Measurements from ENCODE around the gene GNS. TPM values are rescaled to one million over a fixed set of nuclear protein-coding genes. Genes with fewer than 3 reads are reported as not detected.
"Not testable (repeated sequence)": the region's sequence is repeated elsewhere in the genome, so short reads cannot be mapped to it uniquely, and the experiment has no call there.

The GNS gene
- total and polyA plus RNA-seq, 5 experiments from 2014 or later = 30.1 to 39.8 (median 36.3) TPM

- Mint-ChIP-seq H3K4me1 (no peaks in the 10 kb centered on the region), H3K9me3 (no peaks in the 10 kb centered on the region), H3K27ac (no peak overlapping the region), H3K27me3 (peaks cover 0 to 4% (median 0%) of the 10 kb centered on the region in 5 donors), H3K36me3 (no peaks in the 10 kb centered on the region), H3K4me3 (no peak overlapping the region)
- ATAC-seq = no peak
- POLR2A ChIA-PET = no interaction called here
- no peak for DNase-seq
Measured at GRCh38 chr12:64792128-64792527, 32.9 kb upstream of the GNS start.

GRCh38 chr12:64791036-64791435, 31.8 kb upstream of the GNS start:
- no peaks in the 10 kb centered on the region for H3K4me1 Mint-ChIP-seq
- peaks cover 0 to 3% (median 0%) of the 10 kb centered on the region in 5 donors for H3K27me3 Mint-ChIP-seq
- DNase-seq (no peak), ATAC-seq (no peak)
- POLR2A ChIA-PET = no interaction called here
- no peaks in the 10 kb centered on the region for H3K36me3 Mint-ChIP-seq
- no peak overlapping the region for H3K4me3 Mint-ChIP-seq
- no peak overlapping the region for H3K27ac Mint-ChIP-seq
- no peaks in the 10 kb centered on the region for H3K9me3 Mint-ChIP-seq

DNA sequence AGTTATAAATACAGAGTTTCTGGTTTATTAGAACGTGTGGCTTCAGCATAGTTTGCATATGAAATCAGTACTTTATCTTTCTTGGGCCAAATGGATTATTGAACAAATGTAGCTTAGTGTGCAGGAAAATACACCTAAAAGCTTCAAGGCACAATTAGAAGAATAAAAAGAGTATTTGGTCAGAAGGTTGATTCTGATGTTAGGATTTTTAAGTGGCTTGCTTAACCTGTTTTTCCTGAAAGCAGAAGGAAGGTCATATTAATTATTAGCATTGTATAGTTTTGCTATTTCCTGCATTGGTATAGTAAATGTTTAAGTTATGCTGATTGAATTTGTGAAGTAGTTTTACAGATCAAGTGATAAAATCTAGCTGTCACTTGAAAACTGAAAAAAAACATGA, 31.0 kb upstream of the GNS start:
- Mint-ChIP-seq H3K9me3 (no peaks in the 10 kb centered on the region), H3K36me3 (no peaks in the 10 kb centered on the region), H3K27ac (no peak overlapping the region), H3K4me3 (no peak overlapping the region), H3K4me1 (no peaks in the 10 kb centered on the region), H3K27me3 (peaks cover 0 to 7% (median 6%) of the 10 kb centered on the region in 5 donors)
- ATAC-seq (no peak), DNase-seq (no peak)
- POLR2A ChIA-PET = no interaction called here

DNA sequence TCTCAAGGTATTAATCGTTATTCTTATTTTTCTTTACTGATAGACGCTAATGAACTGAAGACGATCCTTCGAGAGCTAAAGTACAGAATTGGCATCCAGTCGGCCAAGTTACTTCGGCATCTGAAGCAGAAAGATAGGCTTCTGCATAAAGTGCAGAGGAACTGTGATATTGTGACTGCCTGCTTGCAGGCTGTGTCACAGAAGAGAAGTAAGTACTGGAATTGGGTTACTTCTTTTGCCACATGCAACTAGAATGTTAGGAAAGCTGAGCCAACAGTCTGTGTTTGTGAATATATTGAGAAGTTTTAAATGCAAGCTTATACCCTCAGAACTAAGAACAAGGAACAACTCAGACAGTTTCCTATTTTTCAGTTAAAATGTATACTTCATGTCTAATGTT, 26.6 kb upstream of the GNS start:
- POLR2A ChIA-PET = no interaction called here
- no peaks in the 10 kb centered on the region for H3K9me3 Mint-ChIP-seq
- ATAC-seq = no peak

DNA sequence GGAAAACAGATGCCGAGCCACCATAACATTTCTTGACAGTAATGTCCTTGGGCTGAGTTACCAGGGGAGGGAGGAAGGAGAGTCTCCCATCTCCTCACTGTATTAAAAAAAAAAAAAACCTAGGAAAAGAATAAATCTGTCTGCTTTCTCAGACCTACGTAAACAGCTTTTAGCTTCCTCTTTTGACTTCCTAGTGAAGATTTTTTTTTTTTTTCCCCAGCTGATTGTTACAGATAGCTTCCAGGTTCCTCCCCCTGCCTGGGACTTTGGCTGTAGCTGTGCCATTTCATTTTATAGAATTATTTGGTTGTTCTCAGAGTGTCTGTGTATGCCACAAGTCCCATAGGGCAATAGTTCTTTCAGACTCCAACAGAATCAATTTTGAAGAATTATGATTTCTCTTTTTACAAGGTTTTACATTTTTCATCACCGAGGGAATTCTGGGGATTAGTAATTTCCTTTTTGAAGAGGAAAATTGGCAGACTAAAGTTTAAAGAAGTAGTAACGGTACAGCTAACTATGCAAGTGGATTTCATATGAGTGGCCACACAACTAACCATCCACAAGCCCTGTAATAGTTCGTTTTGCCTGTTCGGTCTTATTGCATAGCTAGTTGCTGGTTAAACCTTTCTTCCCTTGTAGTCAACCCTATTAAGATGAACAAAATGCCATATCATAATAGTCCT, 23.1 kb upstream of the GNS start:
- H3K9me3 Mint-ChIP-seq = peaks cover 0 to 16% (median 8%) of the 10 kb centered on the region in 9 donors
- H3K27me3 Mint-ChIP-seq = peaks cover 40 to 66% (median 56%) of the 10 kb centered on the region in 5 donors
- H3K36me3 Mint-ChIP-seq = peaks cover 0 to 10% (median 3%) of the 10 kb centered on the region in 3 donors
- peaks cover 10 to 20% (median 18%) of the 10 kb centered on the region in 4 donors for H3K4me1 Mint-ChIP-seq
- POLR2A ChIA-PET = interaction anchor here (0.6 to 2.2 kb wide), 2 partner anchors 22 to 61 kb away, joined by 3 to 9 read pairs; partner anchors contain the start of gene GNS
- ATAC-seq (no peak), DNase-seq (no peak)
- peak overlapping the region; percentile 76 to 91 (median 82) for H3K4me3 Mint-ChIP-seq
- H3K27ac Mint-ChIP-seq = peak overlapping the region in 1 of 10 donors; percentile 27

More for the DNA sequence above, 26.6 kb upstream of the GNS start:
- no peak for DNase-seq
- peaks cover 0 to 5% (median 0%) of the 10 kb centered on the region in 3 donors for H3K36me3 Mint-ChIP-seq
- no peak overlapping the region for H3K27ac Mint-ChIP-seq
- peaks cover 23 to 39% (median 34%) of the 10 kb centered on the region in 5 donors for H3K27me3 Mint-ChIP-seq
- H3K4me1 Mint-ChIP-seq = peaks cover 8 to 14% (median 14%) of the 10 kb centered on the region in 4 donors
- H3K4me3 Mint-ChIP-seq = no peak overlapping the region

- Mint-ChIP-seq H3K9me3 (peaks cover 0 to 24% (median 16%) of the 10 kb centered on the region in 9 donors), H3K36me3 (peaks cover 4 to 10% (median 9%) of the 10 kb centered on the region in 3 donors), H3K27ac (peak overlapping the region in 3 of 10 donors; percentile 27 to 80 (median 44)), H3K27me3 (peaks cover 46 to 74% (median 60%) of the 10 kb centered on the region in 5 donors), H3K4me1 (peaks cover 10 to 20% (median 18%) of the 10 kb centered on the region in 4 donors), H3K4me3 (peak overlapping the region; percentile 76 to 91 (median 82))
- peak in 2 of 10 donors; percentile 20 to 31 for DNase-seq
- peak; percentile 62 to 64 for ATAC-seq
- POLR2A ChIA-PET = interaction anchor here (2.2 kb wide), 1 partner anchor 22 kb away, joined by 9 read pairs; the partner anchor contains the start of gene GNS
Measured at GRCh38 chr12:64781280-64782190, 22.3 kb upstream of the GNS start.

GRCh38 chr12:64780531-64781279, 21.5 kb upstream of the GNS start:
- ATAC-seq = peak; percentile 62 to 68
- Mint-ChIP-seq H3K27ac (no peak overlapping the region), H3K27me3 (peaks cover 53 to 83% (median 60%) of the 10 kb centered on the region in 5 donors), H3K4me3 (peak overlapping the region in 9 of 10 donors; percentile 43 to 91 (median 82)), H3K36me3 (peaks cover 12 to 15% (median 14%) of the 10 kb centered on the region in 3 donors), H3K9me3 (peaks cover 7 to 32% (median 25%) of the 10 kb centered on the region in 9 donors), H3K4me1 (peaks cover 10 to 20% (median 18%) of the 10 kb centered on the region in 4 donors)
- POLR2A ChIA-PET = interaction anchor here (2.2 kb wide), 1 partner anchor 21 kb away, joined by 9 read pairs; the partner anchor contains the start of gene GNS
- DNase-seq = peak in 4 of 10 donors; percentile 14 to 22 (median 18)

DNA sequence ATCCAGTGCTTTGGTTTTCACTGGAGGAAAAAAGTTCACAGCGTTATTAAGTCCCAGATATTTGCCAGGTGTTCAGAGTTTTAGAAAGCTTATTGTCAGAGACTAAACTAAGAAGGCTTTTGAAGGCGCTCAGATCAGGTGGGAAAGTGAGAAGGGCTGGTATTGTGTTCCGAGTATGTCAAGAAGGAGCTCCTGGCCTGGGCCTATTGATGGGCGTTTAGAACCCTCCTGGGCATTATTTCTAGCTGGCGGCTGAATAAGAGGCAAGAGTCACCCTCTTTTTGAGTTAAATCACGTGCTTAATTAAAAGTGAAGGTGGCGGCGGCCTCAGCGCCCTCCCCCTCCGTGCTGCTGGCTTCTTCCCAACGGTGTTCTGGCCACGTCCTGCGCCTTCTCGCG, 20.9 kb upstream of the GNS start:
- DNase-seq (no peak), ATAC-seq (no peak)
- Mint-ChIP-seq H3K27ac (peak overlapping the region in 1 of 10 donors; percentile 9), H3K4me1 (peaks cover 10 to 20% (median 18%) of the 10 kb centered on the region in 4 donors), H3K4me3 (peak overlapping the region; percentile 43 to 90 (median 72)), H3K27me3 (peaks cover 56 to 88% (median 61%) of the 10 kb centered on the region in 5 donors), H3K36me3 (peaks cover 14 to 19% (median 18%) of the 10 kb centered on the region in 3 donors), H3K9me3 (peaks cover 12 to 38% (median 30%) of the 10 kb centered on the region in 9 donors)
- POLR2A ChIA-PET = interaction anchor here (2.2 kb wide), 1 partner anchor 20 kb away, joined by 9 read pairs; the partner anchor contains the start of gene GNS

DNA sequence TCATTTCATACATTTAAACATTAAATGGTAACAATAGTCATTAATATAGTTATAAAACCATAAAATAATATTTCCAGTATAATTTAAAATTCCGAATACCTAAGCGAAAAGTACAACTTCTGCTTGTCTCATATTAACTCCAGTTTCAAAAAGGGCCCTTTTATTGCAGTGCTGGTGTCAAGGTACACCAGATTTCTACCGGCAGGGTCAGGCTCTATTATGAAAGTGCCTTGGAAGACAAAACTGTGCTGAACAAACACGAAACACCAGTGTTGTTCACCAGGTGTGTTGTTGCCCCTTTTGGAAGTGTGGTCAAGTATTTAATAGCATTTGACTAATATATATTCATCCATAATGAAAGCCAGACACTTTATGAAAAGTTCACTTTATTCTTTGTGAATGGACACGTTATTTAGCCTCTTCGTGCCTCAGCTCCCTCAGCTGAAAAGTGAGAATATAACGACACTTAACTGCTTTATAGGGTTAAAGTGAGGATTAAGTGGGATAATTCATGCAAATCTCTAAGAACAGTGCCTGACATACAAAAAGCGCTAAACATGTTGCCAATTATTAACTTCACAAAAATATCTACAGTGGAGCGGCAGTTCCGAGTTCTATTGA, 20.3 kb upstream of the GNS start:
- H3K27ac Mint-ChIP-seq = no peak overlapping the region
- H3K4me3 Mint-ChIP-seq = peak overlapping the region in 9 of 10 donors; percentile 43 to 90 (median 73)
- H3K36me3 Mint-ChIP-seq = peaks cover 14 to 20% (median 19%) of the 10 kb centered on the region in 3 donors
- peaks cover 10 to 20% (median 18%) of the 10 kb centered on the region in 4 donors for H3K4me1 Mint-ChIP-seq
- peaks cover 55 to 86% (median 59%) of the 10 kb centered on the region in 5 donors for H3K27me3 Mint-ChIP-seq
- ATAC-seq = no peak
- POLR2A ChIA-PET = no interaction called here
- DNase-seq = no peak
- peaks cover 12 to 44% (median 36%) of the 10 kb centered on the region in 9 donors for H3K9me3 Mint-ChIP-seq

DNA sequence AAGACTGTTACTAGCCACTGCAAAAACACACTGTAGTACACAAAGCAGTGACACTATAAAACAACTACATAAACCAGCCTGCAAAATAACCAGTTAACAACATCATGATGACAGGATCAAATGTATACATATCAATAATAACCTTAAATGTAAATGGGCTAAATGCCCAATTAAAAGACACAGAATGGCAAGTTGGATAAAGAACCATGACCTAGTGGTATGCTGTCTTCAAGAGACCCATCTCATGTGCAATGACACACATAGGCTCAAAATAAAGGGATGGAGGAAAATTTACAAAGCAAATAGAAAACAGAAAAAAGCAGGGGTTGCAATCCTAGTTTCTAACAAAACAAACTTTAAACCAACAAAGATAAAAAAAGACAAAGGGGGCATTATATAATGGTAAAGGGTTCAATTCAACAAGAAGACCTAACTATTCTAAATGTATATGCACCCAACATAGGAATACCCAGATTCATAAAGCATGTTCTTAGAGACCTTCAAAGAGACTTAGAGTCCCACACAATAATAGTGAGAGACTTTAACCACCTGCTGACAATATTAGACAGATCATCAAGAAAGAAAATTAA, 16.0 kb upstream of the GNS start:
- H3K27ac Mint-ChIP-seq, DNase-seq, H3K4me3 Mint-ChIP-seq, ATAC-seq, H3K4me1 Mint-ChIP-seq: not testable (repeated sequence)
- POLR2A ChIA-PET = interaction anchor here (0.7 kb wide), 1 partner anchor 248 kb away, joined by 4 read pairs; no protein-coding TSS in a partner anchor
- peaks cover 14 to 39% (median 36%) of the 10 kb centered on the region in 3 donors for H3K36me3 Mint-ChIP-seq
- H3K27me3 Mint-ChIP-seq = peaks cover 31 to 64% (median 51%) of the 10 kb centered on the region in 5 donors
- peaks cover 13 to 59% (median 55%) of the 10 kb centered on the region in 9 donors for H3K9me3 Mint-ChIP-seq

DNA sequence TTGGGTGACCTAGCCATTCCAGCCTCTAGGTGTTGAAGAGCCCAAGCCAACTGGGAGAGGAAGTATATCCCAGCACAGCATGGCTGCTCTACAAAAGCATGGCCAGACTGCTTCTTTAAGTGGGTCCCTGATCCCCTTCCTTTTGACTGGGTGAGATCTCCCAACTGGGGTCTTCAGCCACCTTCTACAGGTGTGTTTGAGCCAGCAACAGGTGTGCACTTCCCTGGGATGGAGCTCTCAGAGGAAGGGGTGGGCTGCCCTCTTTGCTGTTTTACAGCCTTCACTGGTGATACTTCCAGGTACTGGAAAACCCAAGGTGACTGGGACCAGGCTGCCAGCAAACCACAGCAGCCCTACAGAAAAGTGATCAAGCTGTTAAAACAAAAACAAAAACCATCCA, 14.2 kb upstream of the GNS start:
- H3K4me3 Mint-ChIP-seq = no peak overlapping the region
- H3K27me3 Mint-ChIP-seq = peaks cover 16 to 47% (median 38%) of the 10 kb centered on the region in 5 donors
- no peak overlapping the region for H3K27ac Mint-ChIP-seq
- ATAC-seq (no peak), DNase-seq (no peak)
- H3K36me3 Mint-ChIP-seq = peaks cover 9 to 39% (median 36%) of the 10 kb centered on the region in 3 donors
- no peaks in the 10 kb centered on the region for H3K4me1 Mint-ChIP-seq
- H3K9me3 Mint-ChIP-seq = peaks cover 13 to 55% (median 51%) of the 10 kb centered on the region in 9 donors
- POLR2A ChIA-PET = no interaction called here
